ENCODE results near the gene PTPRG.

Gene PTPRG

DNA sequence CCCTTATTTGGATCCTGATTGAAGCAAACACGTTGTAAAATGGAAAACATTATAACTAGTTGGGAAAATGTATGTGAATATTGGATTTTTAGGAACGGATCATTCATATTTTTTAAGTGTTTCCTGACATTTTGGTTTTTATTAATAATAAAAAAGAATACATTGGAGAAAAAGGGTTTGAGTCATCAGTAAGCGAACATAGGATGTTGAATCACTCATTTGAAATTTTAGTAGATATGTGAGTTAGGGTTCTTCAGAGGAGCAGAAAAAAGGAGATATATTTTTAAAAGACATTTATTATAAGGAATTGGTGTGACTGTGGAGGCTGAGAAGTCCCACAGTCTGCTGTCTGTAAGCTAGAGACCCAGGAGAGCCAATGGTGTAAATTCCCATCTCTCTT lies 258.5 kb downstream of the PTPRG start:
- H3K4me3 ChIP-seq (ENCODE audit: low read length) = no peak overlapping the region
- TF ChIP-seq, protein P1, sequence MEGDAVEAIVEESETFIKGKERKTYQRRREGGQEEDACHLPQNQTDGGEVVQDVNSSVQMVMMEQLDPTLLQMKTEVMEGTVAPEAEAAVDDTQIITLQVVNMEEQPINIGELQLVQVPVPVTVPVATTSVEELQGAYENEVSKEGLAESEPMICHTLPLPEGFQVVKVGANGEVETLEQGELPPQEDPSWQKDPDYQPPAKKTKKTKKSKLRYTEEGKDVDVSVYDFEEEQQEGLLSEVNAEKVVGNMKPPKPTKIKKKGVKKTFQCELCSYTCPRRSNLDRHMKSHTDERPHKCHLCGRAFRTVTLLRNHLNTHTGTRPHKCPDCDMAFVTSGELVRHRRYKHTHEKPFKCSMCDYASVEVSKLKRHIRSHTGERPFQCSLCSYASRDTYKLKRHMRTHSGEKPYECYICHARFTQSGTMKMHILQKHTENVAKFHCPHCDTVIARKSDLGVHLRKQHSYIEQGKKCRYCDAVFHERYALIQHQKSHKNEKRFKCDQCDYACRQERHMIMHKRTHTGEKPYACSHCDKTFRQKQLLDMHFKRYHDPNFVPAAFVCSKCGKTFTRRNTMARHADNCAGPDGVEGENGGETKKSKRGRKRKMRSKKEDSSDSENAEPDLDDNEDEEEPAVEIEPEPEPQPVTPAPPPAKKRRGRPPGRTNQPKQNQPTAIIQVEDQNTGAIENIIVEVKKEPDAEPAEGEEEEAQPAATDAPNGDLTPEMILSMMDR (IDR thresholded peaks at IDR 0.05; ENCODE audit: insufficient read depth, low read depth, low read length, missing control alignments) = no peak

GRCh38 chr3:61820306-61820992 lies 259.1 kb downstream of the PTPRG start:
- no peak for DNase-seq (ENCODE audit: low read depth)
- H3K4me3 ChIP-seq (ENCODE audit: low read length) = no peak overlapping the region
- TF ChIP-seq, protein P1 (IDR thresholded peaks at IDR 0.05; ENCODE audit: insufficient read depth, low read depth, low read length, missing control alignments) = no peak

More for the DNA sequence above, 258.5 kb downstream of the PTPRG start:
- DNase-seq (ENCODE audit: low read depth) = no peak

DNA sequence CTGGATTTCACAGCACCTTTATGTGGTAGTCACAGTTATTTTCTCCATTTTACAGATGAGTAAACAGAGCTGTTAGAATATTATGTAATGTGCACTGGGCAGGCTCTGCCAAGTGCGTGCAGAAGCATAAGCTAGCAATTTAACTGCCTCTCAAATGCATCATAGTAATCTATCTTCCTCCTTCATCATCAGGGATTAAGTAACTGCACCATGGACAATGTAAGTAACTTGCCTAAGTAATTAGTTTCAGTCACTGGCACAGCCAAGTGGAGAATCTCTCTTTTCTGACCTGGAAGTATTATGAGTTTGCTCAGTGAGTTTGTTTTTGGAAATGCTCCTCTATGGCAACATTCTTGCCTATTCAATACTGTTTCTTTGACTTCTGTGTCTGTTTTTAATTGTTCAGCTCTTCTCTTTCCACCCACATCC lies 260.5 kb downstream of the PTPRG start:
- no peak overlapping the region for H3K4me3 ChIP-seq (ENCODE audit: low read length)
- peak; percentile 36 for DNase-seq (ENCODE audit: low read depth)
- TF ChIP-seq, protein P1 (IDR thresholded peaks at IDR 0.05; ENCODE audit: insufficient read depth, low read depth, low read length, missing control alignments) = no peak

GRCh38 chr3:61822588-61822987 lies 261.2 kb downstream of the PTPRG start:
- DNase-seq (ENCODE audit: low read depth) = no peak
- no peak overlapping the region for H3K4me3 ChIP-seq (ENCODE audit: low read length)
- TF ChIP-seq, protein P1 (IDR thresholded peaks at IDR 0.05; ENCODE audit: insufficient read depth, low read depth, low read length, missing control alignments) = no peak

DNA sequence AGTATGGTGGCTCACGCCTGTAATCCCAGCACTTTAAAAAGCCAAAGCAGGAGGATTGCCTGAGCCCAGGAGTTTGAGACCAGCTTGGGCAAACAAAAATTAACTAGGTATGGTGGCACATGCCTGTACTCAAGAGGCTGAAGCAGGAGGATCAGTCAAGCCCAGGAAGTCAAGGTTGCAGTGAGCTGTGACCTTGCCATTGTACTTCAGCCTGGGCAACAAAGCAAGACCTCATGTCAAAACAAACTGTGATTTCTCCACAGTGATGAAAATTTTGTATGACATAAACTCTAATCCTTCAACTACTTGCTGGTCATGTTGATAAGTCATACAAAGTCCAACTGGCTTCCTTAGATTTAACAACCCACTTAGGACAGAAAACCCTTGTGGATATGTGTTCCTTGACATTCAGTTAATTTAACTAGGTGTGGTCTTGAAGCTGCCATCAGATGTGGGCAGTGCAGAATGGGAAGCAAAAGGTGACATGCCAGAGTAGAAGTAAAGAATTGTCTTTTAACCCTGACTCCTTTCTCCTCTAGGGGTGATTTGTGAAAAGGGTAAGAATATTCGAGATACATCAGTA lies 263.3 kb downstream of the PTPRG start:
- no peak for DNase-seq (ENCODE audit: low read depth)
- TF ChIP-seq, protein P1 (IDR thresholded peaks at IDR 0.05; ENCODE audit: insufficient read depth, low read depth, low read length, missing control alignments) = no peak
- H3K4me3 ChIP-seq (ENCODE audit: low read length) = no peak overlapping the region

GRCh38 chr3:61826161-61826560 lies 264.8 kb downstream of the PTPRG start:
- H3K4me3 ChIP-seq (ENCODE audit: low read length) = no peak overlapping the region
- TF ChIP-seq, protein P1 (IDR thresholded peaks at IDR 0.05; ENCODE audit: insufficient read depth, low read depth, low read length, missing control alignments) = no peak
- no peak for DNase-seq (ENCODE audit: low read depth)
